Medulla oblongata (tissue), 1 donor: ENCODE results near the gene TSHB.
A peak's percentile ranks its signal among the peaks of the same experiment; 100 is the strongest.
"Not testable (repeated sequence)": the region's sequence is repeated elsewhere in the genome, so short reads cannot be mapped to it uniquely, and the experiment has no call there.

Experiments
- DNase-seq: peaks from one replicate; pipeline ENCODE4 v3.0.0-alpha.2; 2015; ENCODE audit errors: extremely low spot score

The TSHB gene

DNA sequence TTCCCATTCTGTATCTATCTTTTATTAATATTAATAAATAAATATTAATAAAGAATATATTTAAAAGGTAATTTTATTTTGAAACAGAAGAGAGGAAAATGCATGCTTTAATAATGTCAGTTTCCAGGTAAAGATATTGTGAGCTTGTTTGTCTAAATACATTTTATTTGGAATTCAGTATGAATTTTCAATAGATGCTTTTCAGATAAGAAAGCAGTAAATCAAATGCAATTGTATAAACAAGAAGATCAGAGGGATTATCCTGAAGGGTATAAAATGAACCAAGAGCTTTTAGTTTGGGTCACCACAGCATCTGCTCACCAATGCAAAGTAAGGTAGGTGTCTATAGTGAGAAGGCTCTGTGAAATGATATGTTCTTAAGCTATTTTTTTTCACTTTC lies at the start of gene TSHB:
Gene TSHB, plus strand, starts transcription at position 301 of the 400 bp plus-strand sequence. CDS start 3,537 bp downstream, outside the sequence.
- no peak for DNase-seq

DNA sequence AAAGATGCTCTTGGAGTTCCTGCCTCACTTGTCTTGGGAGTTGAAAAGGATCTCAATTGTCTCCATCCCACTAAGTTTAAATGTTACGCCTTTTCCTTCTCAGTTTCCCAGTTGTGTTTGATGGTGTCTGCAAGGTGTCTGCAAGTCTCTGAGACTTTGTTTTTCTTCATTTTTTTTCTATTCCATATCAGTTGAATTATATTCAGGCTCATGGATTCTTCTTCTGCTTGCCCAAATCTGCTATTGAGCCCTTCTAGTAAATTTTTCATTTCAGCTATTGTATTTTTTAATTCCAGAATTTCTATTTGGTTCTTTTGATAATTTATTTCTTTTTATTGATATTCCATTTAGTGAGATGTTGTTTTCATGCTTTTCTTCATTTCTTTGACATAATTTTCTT lies 47.4 kb upstream of the TSHB start:
- DNase-seq = no peak

DNA sequence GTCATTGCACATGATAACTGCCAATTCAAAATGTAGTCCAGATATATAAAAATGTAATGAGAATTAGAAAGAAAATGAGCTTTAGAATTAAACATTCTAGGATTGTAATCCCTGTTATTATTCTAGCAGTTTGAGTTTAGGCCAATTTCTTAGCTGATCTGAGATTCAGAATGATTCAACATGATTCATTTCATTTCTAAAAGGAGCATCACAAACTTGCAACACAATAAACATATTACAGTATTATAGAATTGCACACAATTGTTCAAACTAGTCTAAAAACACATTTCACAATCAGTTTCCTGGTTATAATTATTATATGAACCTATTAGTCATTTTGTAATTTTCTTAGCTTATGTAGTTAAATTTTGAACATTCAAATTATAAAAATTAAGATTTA lies 43.3 kb upstream of the TSHB start:
- no peak for DNase-seq

DNA sequence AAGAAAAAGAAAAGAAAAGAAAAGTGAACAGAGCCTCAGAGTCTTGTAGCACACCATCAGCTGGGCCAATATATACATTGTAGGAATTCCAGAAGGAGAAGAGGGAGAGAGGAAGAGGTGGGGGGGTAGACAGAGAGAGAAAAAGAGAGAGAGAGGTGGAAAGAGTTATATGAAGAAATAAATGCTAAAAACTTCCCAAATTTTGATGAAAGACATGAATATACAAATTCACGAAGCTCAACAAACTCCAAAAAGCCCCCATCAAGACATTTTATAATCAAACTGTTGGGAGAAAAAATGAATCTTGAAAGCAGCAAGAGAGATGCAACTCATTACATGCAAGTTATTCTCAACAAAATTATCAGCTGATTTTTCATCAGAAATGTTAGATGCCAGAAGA lies 41.5 kb upstream of the TSHB start:
- no peak for DNase-seq

DNA sequence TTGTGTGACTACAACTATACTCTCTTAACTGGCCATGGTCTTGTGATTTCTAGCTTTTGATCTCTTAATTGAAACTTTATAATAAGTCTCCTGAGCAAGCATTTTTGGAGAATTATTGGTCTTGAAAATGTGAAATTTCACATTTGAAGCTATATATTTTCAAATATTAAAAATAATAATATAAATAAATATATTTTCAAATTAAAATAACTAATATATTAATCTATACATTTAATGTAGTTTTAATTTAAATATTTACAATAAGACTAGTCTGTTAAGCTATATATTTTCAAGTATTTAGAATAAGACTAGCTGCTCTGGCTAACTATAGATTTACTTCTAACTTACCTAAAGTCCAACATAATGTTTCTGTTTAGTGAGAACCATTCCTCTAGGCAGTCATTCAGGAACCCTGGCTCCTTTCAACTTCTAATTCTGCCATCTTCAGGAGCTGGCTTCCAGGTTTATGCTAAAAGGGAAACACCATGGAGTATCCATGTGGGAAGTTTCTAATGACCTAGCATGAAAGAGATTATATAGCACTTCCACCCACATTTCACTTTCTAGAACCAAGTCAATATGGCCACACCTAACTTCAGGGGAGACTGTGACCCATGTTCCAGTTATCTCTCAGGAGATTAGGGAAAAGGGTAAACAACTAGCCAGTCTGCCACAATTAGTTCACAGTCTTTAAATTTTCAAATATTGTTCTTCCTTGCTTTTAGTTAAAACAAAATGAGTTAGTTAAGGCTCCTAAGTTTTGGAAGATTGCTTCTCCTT lies 31.9 kb upstream of the TSHB start:
- DNase-seq = no peak

DNA sequence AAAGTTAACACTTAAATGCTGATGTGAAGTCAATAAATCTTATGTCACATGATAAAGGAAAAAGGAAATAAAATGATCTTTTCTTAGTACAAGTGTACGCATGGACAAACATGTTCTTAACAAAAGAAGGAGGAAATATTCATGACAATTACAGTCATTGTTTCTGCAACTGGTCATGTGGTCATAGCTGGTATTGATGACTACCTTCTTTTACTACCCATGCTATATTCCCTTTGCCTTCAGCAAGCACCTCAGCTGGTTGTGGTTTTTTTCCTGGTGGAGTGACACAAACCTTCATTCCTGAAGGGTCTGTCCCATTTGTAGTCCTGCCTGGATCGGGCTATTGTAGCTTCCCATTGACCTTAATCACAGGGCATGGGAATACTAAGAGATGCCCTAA lies 23.4 kb upstream of the TSHB start:
- no peak for DNase-seq

DNA sequence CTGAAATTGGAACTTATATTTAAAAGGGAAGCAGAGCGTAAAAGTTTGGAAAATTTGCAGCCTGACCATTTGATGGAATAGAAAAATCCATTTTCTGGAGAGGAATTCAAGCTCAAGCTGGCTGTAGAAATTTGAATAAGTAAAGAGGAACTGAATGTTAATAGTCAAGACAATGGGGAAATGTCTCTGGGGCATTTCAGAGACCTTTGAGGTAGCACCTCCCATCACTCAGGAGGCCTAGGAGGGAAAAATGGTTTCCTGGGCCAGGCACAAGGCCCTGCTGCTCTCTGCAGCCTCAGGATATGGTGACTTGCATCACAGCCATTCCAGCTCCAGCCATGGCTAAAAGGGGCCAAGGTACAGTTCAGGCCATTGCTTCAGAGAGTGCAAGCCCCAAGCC lies 17.6 kb upstream of the TSHB start:
- DNase-seq = no peak

DNA sequence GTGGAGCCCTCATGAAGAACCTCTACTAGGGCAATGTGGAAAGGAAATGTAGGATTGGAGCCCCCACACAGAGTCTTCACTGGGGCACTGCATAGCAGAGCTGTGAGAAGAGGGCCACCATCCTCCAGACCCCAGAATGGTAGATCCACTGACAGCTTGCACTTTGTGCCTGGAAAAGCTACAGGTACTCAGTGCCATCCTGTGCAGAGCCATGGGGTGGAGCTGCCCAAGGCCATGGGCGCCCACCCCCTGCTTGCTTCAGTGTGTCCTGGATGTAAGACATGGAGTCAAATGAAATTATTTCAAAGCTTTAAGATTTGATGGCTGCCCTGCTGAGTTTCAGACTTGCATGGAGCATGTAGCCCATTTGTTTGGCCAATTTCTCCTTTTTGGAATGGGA lies 17.2 kb upstream of the TSHB start:
- no peak for DNase-seq

DNA sequence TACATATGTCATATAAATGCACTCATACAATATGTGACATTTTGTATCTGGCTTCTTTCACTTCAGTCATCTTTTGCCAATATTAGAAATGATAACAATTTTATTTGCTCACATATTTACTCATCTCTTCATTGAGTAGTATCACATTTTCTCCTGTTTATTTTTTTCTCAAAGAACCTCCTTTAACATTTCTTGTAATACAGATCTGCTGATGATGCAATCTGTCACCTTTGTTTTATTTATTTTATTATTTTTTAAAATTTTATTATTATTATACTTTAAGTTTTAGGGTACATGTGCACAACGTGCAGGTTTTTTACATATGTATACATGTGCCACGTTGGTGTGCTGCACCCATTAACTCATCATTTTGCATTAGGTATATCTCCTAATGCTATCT lies 15.8 kb upstream of the TSHB start:
- DNase-seq = no peak

DNA sequence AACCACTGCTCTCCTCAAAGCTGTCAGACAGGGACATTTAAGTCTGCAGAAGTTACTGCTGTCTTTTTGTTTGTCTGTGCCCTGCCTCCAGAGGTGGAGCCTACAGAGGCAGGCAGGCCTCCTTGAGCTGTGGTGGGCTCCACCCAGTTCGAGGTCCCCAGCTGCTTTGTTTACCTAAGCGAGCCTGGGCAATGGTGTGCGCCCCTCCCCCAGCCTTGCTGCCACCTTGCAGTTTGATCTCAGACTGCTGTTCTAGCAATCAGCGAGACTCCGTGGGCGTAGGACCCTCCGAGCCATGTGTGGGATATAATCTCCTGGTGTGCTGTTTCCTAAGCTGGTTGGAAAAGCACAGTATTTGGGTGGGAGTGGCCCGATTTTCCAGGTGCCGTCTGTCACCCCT lies 10.1 kb upstream of the TSHB start:
- not testable (repeated sequence) for DNase-seq

DNA sequence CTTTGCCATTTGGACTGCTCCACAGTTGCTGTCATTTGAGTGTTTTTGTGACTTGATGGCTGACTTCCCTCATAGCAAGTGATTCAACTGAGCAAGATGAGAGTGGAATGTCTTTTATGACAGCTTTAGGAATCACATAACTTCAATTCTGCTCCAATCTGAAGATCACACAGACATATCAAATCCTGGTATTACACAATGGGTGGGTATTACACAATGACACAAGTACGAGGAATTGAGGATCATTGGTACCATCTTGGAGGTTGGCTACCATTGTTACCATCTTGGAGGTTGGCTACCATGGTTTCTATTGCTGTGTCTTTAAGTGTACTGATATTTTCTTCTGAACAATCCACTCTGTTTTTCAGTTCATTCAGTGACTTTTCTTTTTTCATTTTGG lies 8.5 kb upstream of the TSHB start:
- no peak for DNase-seq

DNA sequence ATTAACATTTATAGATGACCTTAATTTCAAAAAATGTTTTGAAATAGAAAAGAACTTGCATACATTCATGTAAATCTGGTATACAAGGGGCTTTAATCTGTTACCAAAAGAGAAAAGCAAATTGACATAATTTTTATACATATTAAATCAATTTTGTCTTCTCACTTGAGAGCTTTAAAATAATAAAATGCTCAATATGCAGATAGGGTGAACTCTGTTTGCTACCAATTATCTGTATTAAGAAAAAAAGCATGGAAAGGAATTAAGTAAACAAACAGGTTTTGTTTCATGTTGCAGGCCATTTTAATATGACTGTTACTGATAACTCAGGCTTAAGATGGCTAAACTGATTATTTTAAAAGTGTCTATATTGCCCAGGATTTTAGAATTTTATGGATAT lies 6.0 kb upstream of the TSHB start:
- no peak for DNase-seq

DNA sequence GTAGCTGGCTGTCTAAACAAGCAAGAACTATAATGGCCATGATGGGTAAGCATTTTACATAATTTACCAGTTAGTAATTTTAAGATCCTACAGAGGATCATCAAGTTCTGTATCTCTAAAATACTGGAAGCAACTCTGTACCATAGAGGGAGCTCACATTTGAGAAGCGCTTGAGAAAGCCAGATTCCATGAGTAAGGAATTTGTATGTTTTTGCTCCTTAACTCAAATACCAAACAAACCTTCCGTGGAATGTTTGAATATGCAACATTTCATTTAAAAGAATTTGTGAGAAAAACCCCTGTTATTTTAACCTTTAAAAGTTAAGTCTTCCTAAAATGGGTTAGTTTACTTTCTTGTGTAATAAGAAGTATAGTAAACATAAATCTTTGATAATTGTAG lies 2.0 kb downstream of the TSHB start:
- DNase-seq = no peak

DNA sequence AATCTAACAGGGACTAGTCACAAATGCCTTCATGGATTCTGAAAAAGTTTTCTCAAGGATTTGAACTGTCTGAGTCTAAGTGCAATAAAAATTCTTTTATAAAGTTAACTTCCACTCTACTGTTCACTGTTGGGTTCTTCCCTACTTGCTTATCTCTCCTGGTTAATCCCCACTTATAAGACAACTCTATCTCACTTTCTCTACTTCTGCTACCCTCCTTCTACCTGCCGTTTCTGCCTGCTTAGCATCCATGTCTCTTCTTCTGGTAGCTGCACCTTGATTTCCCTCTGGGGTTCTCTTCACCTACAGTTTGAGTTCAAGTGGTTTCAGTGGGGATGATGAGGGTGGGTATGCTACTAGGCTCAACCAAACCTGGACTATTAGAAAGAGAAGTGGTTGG lies 6.0 kb downstream of the TSHB start:
- no peak for DNase-seq

DNA sequence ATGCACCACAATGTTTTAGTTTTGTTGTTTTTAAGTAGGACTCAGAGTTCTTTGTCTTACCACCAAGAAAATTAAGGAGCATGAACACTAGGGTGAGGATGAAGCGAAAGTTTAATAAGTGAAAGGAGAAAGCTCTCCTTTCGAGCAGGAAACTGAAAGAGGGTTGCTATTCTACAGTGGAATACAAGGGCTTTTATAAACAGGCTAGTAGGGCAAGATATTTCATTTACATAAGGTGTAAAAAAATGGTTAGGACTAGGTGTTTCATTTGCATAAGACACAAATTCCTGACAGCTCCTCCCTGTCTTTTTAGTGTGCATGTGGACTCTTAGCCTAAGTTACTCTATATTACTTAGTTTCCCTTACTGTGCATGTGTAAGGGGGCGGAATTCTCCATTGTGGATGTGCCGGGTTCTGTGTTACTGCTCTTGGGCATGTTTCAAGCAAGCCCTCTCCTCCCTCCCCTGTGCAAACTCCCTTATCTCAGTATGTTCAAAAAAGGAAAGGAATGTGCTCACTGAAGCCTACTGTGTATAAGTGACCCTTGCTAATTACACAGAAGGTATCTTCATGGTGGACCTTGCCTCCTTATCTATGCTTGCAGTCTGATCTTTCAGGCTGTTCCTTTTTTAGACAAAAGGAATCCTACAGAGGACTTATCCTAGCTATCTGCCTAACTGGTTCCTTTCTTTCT lies 7.3 kb downstream of the TSHB start:
- no peak for DNase-seq

DNA sequence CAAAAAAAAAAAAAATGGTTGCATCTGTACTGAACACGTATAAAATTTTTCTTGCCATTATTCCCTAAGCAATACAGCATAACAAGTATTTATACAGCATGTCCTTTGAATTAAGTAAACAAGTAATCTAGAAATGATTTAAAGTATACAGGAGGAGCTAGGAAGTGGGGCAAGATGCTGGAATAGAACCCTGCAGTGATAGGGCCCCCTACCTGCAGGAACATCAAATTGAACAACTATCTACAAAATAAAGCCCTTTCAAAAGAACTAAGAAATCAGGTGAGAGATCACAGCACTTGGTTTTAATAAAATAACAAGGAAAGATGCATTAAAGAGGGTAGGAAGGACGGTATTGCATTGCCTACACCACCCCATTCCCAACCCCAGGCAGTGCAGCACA lies 10.9 kb downstream of the TSHB start:
- DNase-seq = no peak

DNA sequence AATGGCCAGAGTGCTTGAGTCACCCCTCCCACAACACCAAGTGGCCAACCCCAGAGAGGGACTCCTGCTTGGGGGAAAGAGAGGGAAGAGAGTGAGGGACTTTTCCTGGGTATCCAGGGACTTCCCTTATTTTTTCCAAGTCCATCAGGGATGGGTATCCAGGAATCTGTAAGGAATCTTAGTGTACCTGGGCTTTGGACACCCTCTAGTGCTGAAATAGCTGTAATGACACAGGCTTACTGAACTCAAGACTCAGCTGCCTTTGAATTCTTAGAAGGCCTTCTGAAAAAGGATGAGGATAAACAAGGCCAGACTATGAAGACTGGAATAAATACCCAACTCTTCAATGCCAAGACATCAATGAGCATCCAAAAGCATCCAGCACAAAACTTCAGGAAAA lies 12.0 kb downstream of the TSHB start:
- DNase-seq = no peak

DNA sequence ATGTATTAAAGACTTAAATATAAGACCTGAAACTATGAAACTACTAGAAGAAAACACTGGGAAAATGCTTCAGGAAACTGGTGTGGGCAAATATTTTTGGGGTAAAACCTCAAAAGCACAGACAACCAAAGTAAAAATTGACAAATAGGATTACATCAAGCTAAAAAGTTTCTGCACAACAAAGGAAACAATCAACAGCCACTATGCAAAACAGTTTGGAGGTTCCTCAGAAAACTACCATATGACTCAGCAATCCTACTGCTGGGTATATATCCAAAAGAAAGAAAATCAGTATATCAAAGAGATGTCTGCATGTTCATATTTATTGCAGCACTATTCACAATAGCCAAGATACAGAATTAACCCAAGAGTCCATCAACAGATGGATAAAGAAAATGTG lies 17.1 kb downstream of the TSHB start:
- DNase-seq = no peak

DNA sequence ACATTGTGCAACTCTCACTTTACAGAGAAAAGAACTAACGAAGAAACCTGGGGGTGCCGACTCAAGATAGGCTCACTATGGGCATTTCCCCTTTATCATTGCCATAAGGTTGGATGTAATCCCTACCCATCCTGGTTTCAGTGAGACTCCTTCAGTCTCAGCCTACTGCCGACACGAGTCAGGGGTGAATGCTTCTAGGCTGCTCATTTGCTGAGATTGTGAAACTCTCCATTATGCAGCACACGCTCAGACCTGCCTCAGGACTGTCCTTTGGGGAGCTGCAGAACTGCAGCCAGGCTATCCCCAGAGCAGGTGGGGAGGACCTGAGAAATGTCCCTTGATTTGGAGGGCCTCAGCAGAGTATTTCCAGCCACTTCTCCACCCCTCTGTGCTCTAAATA lies 22.2 kb downstream of the TSHB start:
- no peak for DNase-seq

DNA sequence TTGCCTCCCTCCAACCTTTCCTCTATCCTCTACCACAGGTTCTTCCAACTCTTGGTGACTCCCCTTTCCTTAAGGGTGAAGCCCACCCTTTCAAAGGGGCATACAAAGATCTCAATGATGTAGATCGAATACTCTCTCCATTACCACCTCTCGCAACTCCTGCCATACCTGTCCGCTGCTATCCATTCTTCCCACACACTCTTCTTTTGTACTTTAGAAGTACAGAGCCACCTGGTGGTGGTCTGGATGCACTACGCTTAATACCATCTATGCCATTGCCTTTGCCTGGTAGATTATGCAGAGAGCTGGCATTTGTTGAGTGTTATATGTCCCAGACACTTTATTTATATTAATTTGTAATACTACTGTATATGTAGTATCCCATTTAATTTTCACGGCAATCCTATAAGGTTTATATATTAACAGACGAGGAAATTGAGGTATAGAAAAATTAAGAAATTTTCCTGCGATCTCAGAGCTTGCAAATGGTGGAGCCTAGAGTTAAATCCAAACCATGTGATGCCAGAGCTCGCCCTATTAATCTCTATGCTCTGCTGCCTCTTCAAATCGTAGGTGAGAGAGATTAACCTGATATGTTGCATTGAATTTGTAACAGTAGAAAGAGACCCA lies 22.9 kb downstream of the TSHB start:
- DNase-seq = peak; percentile 62

DNA sequence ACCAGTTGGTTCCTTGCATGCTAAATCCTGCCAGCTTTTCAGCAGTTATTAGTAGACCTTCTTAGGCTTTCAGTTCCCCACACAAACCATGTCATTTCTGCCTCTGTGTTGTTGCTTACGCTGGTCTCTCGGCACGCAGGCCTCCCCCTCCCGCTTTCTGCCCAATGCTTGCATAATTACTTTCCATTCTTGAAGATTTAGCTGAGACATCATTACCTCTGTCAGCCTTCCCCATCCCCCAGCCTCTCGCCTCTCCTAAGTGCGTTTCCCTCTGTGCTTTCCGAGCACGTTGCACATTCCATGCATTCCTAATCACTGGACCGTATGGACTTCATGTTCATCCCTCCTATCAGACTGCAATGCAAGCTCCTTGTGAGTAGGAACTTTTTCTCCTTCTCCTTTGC lies 26.8 kb downstream of the TSHB start:
- DNase-seq = no peak

DNA sequence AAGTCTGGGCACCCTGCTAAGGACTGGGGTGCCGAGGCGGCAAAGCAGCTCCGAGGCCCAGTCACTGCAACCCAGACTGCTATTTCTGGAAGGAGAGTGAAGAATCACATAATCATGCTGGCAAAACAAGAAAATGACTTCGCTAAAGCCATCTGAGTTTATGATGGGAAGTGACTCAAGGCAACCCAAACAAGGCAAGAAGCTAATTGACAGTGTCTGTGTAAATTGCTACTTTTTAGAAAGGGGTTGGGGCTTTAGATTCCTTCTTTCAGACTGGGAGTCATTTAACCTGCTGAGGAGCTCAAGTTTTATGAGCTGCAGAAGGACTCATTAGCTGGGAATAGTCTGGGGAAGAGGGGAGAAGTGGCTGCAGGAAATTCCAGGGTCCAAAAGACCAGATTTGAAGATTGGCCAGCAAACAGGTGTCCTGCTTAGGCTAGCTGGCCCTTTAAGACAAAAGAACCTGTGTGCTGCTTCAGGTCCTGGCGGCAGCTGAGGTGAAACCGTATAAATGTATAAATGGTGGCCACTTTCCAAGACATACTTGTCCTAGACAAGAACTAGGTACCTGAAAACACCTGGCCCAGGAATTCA lies 28.1 kb downstream of the TSHB start:
- no peak for DNase-seq

DNA sequence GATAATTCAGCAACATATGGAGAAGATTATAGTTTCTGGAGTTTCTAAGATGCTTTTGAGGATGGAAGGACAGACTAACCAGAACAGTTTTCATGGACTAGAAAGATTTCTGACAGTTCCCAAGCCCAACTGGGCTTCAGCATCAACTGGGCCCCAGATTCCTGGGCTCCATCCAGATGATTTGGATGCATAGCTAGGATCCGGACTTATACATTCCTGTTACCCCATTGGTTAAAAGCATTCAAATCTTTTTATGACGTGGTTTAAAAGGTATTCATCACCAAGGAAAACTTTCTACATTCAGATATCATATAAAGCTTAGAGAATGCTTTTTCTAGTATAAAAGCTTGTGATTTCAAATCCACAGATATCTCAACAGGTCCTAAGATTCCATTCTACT lies 29.7 kb downstream of the TSHB start:
- DNase-seq = no peak
